GM13976 (cell line): ENCODE measurements around the gene DNAH14.
A peak's percentile ranks its signal among the peaks of the same experiment; 100 is the strongest.

Experiments
- DNase-seq: peaks from one replicate; pipeline ENCODE4 v3.0.0; 2012; ENCODE audit warnings: low spot score
- in situ Hi-C: fragments of 300-500 bp; cut with MboI; formaldehyde crosslinking; loops from one replicate; pipeline ENCODE4 v1.12.0; 2022; ENCODE audit warnings: low sequenced_read_pairs, mixed read lengths, inconsistent platforms; ENCODE audit not compliant: unreplicated experiment
- TF ChIP-seq, protein P1 (sequence below): IDR thresholded peaks from 2 replicates; pipeline ENCODE4 v1.5.1; 2012; ENCODE audit warnings: borderline replicate concordance, mild to moderate bottlenecking; ENCODE audit not compliant: insufficient read depth; ENCODE audit errors: extremely low read depth, missing control alignments, control extremely low read depth

Gene DNAH14

DNA sequence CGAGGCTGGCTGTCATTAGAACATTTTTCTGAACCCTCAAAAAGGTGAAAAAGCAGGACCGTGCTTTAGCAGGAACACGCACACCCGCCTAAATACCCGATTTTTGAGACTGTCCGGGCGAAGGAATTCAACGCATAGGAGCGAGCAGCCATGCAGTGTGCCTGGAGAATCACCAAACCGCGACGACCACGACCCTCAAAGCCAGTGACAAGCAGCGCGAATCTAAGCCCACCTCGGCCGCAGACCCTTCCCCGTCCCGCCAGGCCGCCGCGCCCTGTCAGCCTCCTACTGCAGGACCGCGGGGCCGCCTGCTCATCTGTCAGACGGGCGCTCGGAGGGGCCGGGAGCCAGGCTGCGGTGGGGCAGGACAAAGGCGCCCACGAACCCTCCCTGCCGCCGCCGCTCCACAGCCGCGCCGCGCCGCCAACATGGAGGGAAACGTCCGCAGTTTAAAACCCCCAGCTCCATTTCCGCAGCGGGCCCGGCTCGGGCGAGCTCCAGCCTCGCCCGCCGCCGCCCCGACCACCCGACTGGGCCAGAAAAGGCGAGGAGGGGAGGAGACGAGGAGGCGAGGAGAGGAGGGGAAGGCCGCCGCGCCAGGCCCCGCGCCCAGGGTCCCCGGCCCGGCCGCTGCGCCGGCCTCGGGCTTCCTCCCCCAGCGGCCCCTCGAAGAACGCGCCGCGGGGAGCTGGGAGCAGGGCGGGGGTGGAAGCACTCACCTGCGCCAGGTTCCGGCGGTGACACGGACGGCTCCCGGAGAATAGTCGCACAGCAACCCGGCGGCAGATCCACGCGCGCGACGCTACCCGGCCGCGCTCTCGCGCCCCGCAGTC, 498.0 kb downstream of the DNAH14 start, which contains the start of gene LBR:
Gene LBR, minus strand, starts transcription at position 804 of the 833 bp plus-strand sequence. CDS start 3,963 bp downstream, outside the sequence.
- TF ChIP-seq, protein P1, sequence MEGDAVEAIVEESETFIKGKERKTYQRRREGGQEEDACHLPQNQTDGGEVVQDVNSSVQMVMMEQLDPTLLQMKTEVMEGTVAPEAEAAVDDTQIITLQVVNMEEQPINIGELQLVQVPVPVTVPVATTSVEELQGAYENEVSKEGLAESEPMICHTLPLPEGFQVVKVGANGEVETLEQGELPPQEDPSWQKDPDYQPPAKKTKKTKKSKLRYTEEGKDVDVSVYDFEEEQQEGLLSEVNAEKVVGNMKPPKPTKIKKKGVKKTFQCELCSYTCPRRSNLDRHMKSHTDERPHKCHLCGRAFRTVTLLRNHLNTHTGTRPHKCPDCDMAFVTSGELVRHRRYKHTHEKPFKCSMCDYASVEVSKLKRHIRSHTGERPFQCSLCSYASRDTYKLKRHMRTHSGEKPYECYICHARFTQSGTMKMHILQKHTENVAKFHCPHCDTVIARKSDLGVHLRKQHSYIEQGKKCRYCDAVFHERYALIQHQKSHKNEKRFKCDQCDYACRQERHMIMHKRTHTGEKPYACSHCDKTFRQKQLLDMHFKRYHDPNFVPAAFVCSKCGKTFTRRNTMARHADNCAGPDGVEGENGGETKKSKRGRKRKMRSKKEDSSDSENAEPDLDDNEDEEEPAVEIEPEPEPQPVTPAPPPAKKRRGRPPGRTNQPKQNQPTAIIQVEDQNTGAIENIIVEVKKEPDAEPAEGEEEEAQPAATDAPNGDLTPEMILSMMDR: no peak
- in situ Hi-C loops: no loop called here
- no peak for DNase-seq

DNA sequence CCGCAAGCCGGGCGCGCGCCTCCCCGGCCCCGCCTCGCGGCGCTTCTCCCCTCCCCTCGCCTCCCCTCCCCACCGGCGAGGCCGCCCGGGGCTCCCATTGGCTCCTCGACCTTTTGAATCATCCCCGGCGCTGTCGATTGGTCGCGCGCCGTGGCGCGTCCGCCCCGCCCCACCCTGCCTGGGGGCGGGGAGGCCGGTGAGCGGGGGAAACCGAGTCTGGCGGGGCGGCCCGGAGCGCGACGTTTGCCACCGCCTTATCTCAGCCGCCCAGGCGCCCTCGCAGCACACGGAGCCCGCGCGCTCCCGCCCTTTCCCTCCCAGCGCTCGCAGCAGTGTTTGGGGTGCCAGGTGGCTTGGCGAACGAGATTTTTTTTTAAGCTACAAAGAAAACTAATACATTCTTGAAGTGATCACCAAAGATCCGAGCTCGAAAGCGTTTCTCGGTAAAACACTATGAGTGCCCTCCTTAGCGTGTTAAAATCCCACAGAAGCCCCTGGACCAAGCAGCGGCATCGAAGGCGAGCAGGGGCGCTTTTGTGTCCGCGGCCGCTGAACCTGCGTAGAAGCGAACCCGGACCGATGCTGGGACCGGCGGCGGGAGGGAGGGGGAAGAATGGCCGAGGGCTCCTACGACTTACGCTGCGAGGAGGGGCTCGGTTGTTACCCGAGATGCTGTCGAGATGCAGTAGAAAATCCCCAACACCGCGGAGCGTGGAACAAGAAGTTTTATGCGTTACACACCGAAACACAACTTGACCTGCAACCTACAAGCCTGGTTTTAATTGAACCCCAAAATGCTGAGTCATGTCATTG, 498.8 kb downstream of the DNAH14 start:
- peak; percentile 97 for DNase-seq
- TF ChIP-seq, protein P1: no peak
- in situ Hi-C loops: no loop called here

DNA sequence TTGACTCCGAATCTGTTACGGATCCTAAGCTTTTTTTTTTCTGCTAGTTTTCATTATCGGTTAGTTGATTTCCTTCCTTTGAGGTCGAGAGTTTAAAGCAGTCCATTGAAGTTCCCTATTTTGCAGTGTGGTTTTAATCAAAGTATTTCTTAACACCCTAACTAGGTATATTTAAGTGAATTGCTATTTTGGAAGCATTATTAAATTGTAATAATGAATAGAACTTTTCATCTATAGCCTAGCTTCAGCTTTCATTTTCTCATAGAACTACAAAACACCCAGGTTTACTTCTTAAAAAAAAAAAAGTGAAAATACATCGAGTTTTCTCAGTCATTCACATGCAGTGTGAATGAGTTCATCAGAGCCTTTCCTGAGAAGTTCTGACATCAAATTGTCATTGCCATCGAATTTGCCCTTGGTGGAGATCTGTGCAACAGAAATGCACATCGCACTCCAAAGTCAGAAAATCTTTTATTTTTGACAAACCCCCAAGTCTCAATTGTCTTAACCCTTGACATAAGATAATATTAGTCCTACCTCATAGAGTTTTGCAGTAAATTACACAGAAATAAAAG, 499.5 kb downstream of the DNAH14 start:
- in situ Hi-C loops: no loop called here
- no peak for DNase-seq
- TF ChIP-seq, protein P1: no peak

DNA sequence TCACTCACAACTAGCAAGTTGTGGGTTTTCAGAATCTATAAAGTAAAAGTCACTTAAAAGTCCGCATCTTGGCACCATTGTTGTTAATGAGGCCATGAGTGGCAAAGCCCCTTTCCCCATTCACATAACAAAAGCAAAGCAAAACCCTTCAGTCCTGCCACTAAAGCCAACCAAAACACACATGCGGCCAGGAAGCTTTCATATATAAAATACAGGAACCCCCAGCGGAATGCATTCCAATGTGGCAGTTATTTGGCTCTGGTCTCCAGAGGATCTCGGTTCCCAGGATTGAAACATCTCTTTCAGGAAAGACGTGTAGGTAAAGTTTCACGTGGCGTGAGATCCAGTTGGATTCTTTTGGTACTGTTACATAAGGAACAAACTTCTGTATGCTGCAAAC, 500.8 kb downstream of the DNAH14 start:
- in situ Hi-C loops: no loop called here
- DNase-seq: no peak
- TF ChIP-seq, protein P1: no peak

DNA sequence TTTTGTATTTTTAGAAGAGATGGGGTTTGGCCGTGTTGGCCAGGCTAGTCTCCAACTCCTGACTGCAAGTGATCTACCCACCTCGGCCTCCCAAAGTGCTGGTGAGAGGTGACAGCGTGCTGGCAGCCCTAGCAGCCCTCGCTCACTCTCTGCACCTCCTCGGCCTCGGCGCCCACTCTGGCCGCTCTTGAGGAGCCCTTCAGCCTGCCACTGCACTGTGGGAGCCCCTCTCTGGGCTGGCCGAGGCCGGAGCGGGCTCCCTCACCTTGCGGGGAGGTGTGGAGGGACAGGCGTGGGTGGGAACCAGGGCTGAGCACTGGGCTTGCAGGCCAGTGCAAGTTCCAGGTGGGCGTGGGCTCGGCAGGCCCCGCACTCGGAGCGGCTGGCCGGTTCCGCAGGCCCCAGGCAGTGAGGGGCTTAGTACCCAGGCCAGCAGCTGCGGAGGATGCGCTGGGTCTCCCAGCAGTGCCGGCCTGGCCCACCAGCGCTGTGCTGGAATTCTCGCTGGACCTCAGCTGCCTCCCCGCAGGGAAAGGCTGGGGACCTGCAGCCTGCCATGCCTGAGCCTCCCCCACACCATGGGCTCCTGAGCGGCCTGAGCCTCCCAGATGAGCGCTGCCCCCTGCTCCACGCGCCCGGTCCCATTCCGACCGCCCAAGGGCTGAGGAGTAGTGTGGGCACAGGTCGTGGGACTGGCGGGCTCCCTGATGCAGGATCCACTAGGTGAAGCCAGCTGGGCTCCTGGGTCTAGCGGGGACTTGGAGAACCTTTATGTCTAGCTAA, 501.8 kb downstream of the DNAH14 start:
- no peak for DNase-seq
- TF ChIP-seq, protein P1: no peak
- in situ Hi-C loops: no loop called here

DNA sequence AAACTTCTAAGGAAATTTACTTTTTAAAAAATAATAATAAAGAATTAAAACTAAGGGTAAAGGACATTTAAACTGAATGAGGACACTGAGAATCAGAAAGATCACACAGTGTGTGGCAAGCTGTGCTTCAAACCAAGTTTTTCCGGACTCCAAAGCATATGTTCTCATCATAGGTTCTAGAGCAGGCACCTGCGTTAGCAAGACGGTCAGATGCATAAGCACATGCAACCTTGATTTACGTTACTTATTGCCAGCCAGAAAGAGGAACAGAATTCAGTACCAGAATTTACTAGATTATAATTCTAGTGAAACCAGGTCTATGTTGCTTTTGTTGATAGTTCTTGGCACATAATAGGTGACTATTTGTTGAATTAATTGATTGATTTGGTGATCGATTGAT, 504.6 kb downstream of the DNAH14 start:
- in situ Hi-C loops: no loop called here
- no peak for DNase-seq
- TF ChIP-seq, protein P1: no peak
